ENCODE data around the gene UVRAG.
"Not testable (repeated sequence)": the region's sequence is repeated elsewhere in the genome, so short reads cannot be mapped to it uniquely, and the experiment has no call there.

UVRAG gene

GRCh38 chr11:76035020-76035419 is 220.0 kb downstream of the UVRAG start:
- DNase-seq = no peak

GRCh38 chr11:76038608-76039007 is 223.6 kb downstream of the UVRAG start:
- no peak for DNase-seq

- DNase-seq = no peak
Observed at GRCh38 chr11:76041208-76041607, 226.2 kb downstream of the UVRAG start.

- no peak for DNase-seq
Observed at GRCh38 chr11:76044750-76045320, 229.8 kb downstream of the UVRAG start.

- no peak for DNase-seq
Observed at GRCh38 chr11:76047231-76047630, 232.2 kb downstream of the UVRAG start.

GRCh38 chr11:76047766-76048165 is 232.8 kb downstream of the UVRAG start:
- DNase-seq = no peak

GRCh38 chr11:76048763-76049162 is 233.8 kb downstream of the UVRAG start:
- peak in 1 of 2 experiments; percentile 21 for DNase-seq

- DNase-seq = no peak
Observed at GRCh38 chr11:76049511-76049910, 234.5 kb downstream of the UVRAG start.

GRCh38 chr11:76051937-76052336 is 236.9 kb downstream of the UVRAG start:
- no peak for DNase-seq

GRCh38 chr11:76054330-76054729 is 239.3 kb downstream of the UVRAG start:
- no peak for DNase-seq

- no peak for DNase-seq
Observed at GRCh38 chr11:76056876-76057275, 241.9 kb downstream of the UVRAG start.

GRCh38 chr11:76060475-76061036 is 245.5 kb downstream of the UVRAG start:
- not testable (repeated sequence) for DNase-seq

GRCh38 chr11:76062733-76063132 is 247.7 kb downstream of the UVRAG start:
- no peak for DNase-seq

- DNase-seq = no peak
Observed at GRCh38 chr11:76064192-76064591, 249.2 kb downstream of the UVRAG start.

GRCh38 chr11:76067099-76067498 is 252.1 kb downstream of the UVRAG start:
- no peak for DNase-seq

GRCh38 chr11:76069001-76069400 is 254.0 kb downstream of the UVRAG start:
- DNase-seq = no peak

- DNase-seq = no peak
Observed at GRCh38 chr11:76071090-76071489, 256.1 kb downstream of the UVRAG start.

GRCh38 chr11:76073724-76074123 is 258.7 kb downstream of the UVRAG start:
- DNase-seq = no peak

- DNase-seq = no peak
Observed at GRCh38 chr11:76074148-76075095, 259.4 kb downstream of the UVRAG start.

- DNase-seq = no peak
Observed at GRCh38 chr11:76075716-76076115, 260.7 kb downstream of the UVRAG start.

GRCh38 chr11:76076253-76076652 is 261.2 kb downstream of the UVRAG start:
- not testable (repeated sequence) for DNase-seq

GRCh38 chr11:76076749-76077148 is 261.7 kb downstream of the UVRAG start:
- DNase-seq = no peak

- DNase-seq = no peak
Observed at GRCh38 chr11:76077575-76078150, 262.7 kb downstream of the UVRAG start.

GRCh38 chr11:76081084-76081483 is 266.1 kb downstream of the UVRAG start:
- not testable (repeated sequence) for DNase-seq

Data from activated T-cell treated with anti-CD3 and anti-CD28 coated beads, Interleukin-2, amount 50 U/mL, for 48 hours (primary cell).